Skeletal muscle satellite cell (primary cell): ENCODE data around the gene ACADM. TPM values are rescaled to one million over a fixed set of nuclear protein-coding genes. Genes with fewer than 3 reads are reported as not detected.
"Not testable (repeated sequence)": the region's sequence is repeated elsewhere in the genome, so short reads cannot be mapped to it uniquely, and the experiment has no call there.

Source experiments
- H3K27me3 ChIP-seq: 2 replicates; pipeline ENCODE4 v1.7.0; 2013; ENCODE audit warnings: low read length; ENCODE audit not compliant: control insufficient read depth, insufficient read depth
- H3K36me3 ChIP-seq: 2 replicates; pipeline ENCODE4 v1.7.0; 2013; ENCODE audit warnings: mild to moderate bottlenecking, control low read depth, low read length; ENCODE audit not compliant: insufficient read depth
- H3K4me1 ChIP-seq: 2 replicates; pipeline ENCODE4 v1.7.0; 2013; ENCODE audit warnings: low read length; ENCODE audit not compliant: control insufficient read depth, insufficient read depth
- H3K4me2 ChIP-seq: 2 replicates; pipeline ENCODE4 v1.7.0; 2013; ENCODE audit warnings: mild to moderate bottlenecking, low read length
- H3K4me3 ChIP-seq: 2 replicates; pipeline ENCODE4 v1.7.0; 2013; ENCODE audit warnings: low read length
- H3K9ac ChIP-seq: 2 replicates; pipeline ENCODE4 v1.7.0; 2013; ENCODE audit warnings: mild to moderate bottlenecking, low read depth, low read length, moderate library complexity
- H3K9me3 ChIP-seq: replicated peaks from 2 replicates; pipeline ENCODE4 v1.7.0; 2013; ENCODE audit warnings: mild to moderate bottlenecking, control low read depth, low read length
- total RNA-seq: library from RNA; depleted of rRNA; stranded (reverse); fragments of >200 nt; gene quantifications from 2 replicates; pipeline ENCODE4 v1.2.3, GENCODE V29; 2012; rRNA removed

The ACADM gene
- 26.4 and 27.9 TPM in 2 replicates for total RNA-seq

- Histone ChIP-seq H3K27me3 (no peaks in the 10 kb centered on the region), H3K4me1 (peaks cover 11% of the 10 kb centered on the region), H3K4me2 (peak within 1 kb of the TSS; percentile 80), H3K9me3 (no peaks in the 10 kb centered on the region), H3K9ac (peak within 1 kb of the TSS; percentile 92), H3K4me3 (peak within 1 kb of the TSS; percentile 95), H3K36me3 (no peaks in the 10 kb centered on the region)
These were observed at the start of gene ACADM for GRCh38 chr1:75724472-75725022. TSS of gene ACADM (plus strand) at chr1:75724709. CDS start at chr1:75724788, 79 bp downstream.

GRCh38 chr1:75677443-75677842 is 47.1 kb upstream of the ACADM start:
- Histone ChIP-seq H3K4me3 (no peak overlapping the region), H3K9me3 (no peaks in the 10 kb centered on the region), H3K9ac (no peak overlapping the region), H3K27me3 (peaks cover 5% of the 10 kb centered on the region), H3K4me1 (peaks cover 7% of the 10 kb centered on the region), H3K4me2 (no peak overlapping the region), H3K36me3 (no peaks in the 10 kb centered on the region)

- H3K9me3 ChIP-seq, H3K4me3 ChIP-seq, H3K4me2 ChIP-seq, H3K27me3 ChIP-seq, H3K4me1 ChIP-seq, H3K9ac ChIP-seq, H3K36me3 ChIP-seq: not testable (repeated sequence)
These were observed 46.5 kb upstream of the ACADM start for GRCh38 chr1:75677964-75678363.

DNA sequence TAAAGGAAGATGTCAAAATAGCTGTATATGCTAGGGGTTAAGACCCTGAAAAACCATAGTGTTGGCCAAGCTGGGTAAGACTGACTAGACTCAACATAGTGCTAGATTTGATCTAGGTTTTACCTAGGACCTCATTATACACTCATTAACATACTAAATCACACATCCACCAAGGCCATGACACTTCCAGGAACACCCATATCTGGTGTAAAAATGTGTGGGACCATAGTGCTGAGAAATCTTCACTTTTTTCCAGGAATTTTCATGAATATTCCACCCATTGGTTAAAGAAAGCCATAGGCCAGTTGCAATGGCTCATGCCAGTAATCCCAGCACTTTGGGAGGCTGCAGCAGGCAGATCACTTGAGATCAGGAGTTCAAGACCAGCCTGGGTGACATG is 34.0 kb upstream of the ACADM start:
- H3K4me2 ChIP-seq, result no peak overlapping the region
- H3K9me3 ChIP-seq, result no peaks in the 10 kb centered on the region
- H3K36me3 ChIP-seq, result no peaks in the 10 kb centered on the region
- H3K27me3 ChIP-seq, result no peaks in the 10 kb centered on the region
- no peaks in the 10 kb centered on the region for H3K4me1 ChIP-seq
- H3K9ac ChIP-seq, result no peak overlapping the region
- no peak overlapping the region for H3K4me3 ChIP-seq

GRCh38 chr1:75693551-75693950 is 31.0 kb upstream of the ACADM start:
- no peaks in the 10 kb centered on the region for H3K36me3 ChIP-seq

GRCh38 chr1:75696000-75696399 is 28.5 kb upstream of the ACADM start:
- H3K9me3 ChIP-seq, result no peaks in the 10 kb centered on the region
- H3K4me2 ChIP-seq, result no peak overlapping the region
- H3K4me3 ChIP-seq, result no peak overlapping the region
- no peak overlapping the region for H3K9ac ChIP-seq
- H3K27me3 ChIP-seq, result peaks cover 2% of the 10 kb centered on the region
- H3K4me1 ChIP-seq, result no peaks in the 10 kb centered on the region
- H3K36me3 ChIP-seq, result no peaks in the 10 kb centered on the region

More at GRCh38 chr1:75693551-75693950, 31.0 kb upstream of the ACADM start:
- H3K4me1 ChIP-seq, result no peaks in the 10 kb centered on the region
- no peak overlapping the region for H3K9ac ChIP-seq
- no peak overlapping the region for H3K4me3 ChIP-seq
- no peaks in the 10 kb centered on the region for H3K9me3 ChIP-seq
- H3K4me2 ChIP-seq, result no peak overlapping the region
- H3K27me3 ChIP-seq, result peaks cover 2% of the 10 kb centered on the region

DNA sequence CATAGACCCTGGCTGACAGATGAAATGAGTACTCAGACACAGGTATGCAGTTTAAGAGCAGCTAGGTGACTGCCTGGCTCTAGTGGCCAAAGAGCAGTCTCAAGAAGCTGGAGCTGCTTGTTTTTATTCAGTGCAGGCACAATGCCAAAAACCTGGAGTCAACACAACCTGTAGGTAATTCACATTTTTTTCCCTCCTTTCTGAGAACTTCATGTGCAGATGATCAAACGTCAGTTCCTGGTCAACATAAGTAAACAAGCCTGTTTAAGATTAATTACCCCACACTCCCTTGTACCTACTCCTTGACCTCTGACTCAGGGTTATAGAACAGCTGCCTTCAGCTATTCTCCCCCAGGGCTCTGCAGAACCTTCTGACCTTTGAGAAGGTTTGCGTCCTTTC is 17.3 kb upstream of the ACADM start:
- H3K36me3 ChIP-seq, result no peaks in the 10 kb centered on the region
- no peaks in the 10 kb centered on the region for H3K4me1 ChIP-seq
- no peak overlapping the region for H3K4me2 ChIP-seq

GRCh38 chr1:75708910-75709309 is 15.6 kb upstream of the ACADM start:
- H3K4me3 ChIP-seq, result no peak overlapping the region
- no peaks in the 10 kb centered on the region for H3K4me1 ChIP-seq
- no peaks in the 10 kb centered on the region for H3K36me3 ChIP-seq
- H3K27me3 ChIP-seq, result peaks cover 11% of the 10 kb centered on the region
- no peak overlapping the region for H3K4me2 ChIP-seq
- H3K9me3 ChIP-seq, result no peaks in the 10 kb centered on the region
- H3K9ac ChIP-seq, result no peak overlapping the region

More for the DNA sequence above, 17.3 kb upstream of the ACADM start:
- Histone ChIP-seq H3K4me3 (no peak overlapping the region), H3K9me3 (no peaks in the 10 kb centered on the region), H3K27me3 (peaks cover 11% of the 10 kb centered on the region), H3K9ac (no peak overlapping the region)

DNA sequence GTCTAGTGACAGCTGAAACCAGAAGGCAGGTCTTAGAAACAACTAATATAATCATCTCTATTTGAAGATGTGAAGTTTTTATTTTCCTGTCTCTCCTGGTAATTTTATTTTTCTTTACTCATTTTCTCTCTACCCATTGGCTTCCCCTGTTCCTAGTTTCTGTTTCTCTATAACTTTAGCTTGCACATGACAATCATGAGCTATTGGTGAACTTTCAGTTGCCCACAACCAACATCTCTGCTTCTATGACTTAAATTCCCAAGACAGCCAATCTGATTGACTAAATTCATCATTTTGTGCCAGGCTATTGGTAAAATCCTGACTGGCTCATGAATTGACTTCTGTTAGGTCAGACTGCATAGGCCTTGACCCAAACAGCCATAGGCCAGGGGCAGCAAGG is 13.7 kb upstream of the ACADM start:
- H3K9ac ChIP-seq, result no peak overlapping the region
- no peaks in the 10 kb centered on the region for H3K4me1 ChIP-seq

DNA sequence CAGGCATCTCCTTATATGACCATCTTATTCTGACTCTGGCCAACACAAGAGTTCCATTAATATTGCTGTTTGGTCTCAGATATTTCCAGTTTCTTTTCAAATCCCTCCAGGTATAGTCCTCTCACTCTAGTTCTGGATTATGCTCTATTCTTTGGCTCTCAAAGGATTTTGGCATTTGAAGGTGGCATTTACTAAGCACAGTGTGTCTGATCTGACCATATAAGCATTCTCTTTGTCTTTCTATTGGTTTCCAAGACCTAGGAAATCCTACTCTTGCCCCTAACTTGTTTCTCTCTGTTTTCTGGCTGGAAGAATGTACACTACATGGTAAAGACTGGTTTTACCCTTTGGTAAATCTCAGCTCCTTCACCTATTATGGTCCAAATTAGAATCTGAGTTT is 12.7 kb upstream of the ACADM start:
- no peaks in the 10 kb centered on the region for H3K36me3 ChIP-seq
- no peaks in the 10 kb centered on the region for H3K4me1 ChIP-seq
- H3K9ac ChIP-seq, result no peak overlapping the region
- H3K4me3 ChIP-seq, result no peak overlapping the region
- H3K4me2 ChIP-seq, result no peak overlapping the region
- H3K9me3 ChIP-seq, result no peaks in the 10 kb centered on the region
- H3K27me3 ChIP-seq, result peaks cover 11% of the 10 kb centered on the region

More for the DNA sequence above, 13.7 kb upstream of the ACADM start:
- no peaks in the 10 kb centered on the region for H3K36me3 ChIP-seq
- no peak overlapping the region for H3K4me3 ChIP-seq
- peaks cover 11% of the 10 kb centered on the region for H3K27me3 ChIP-seq
- H3K9me3 ChIP-seq, result no peaks in the 10 kb centered on the region
- no peak overlapping the region for H3K4me2 ChIP-seq

- Histone ChIP-seq H3K9ac (no peak overlapping the region), H3K4me1 (no peaks in the 10 kb centered on the region), H3K9me3 (no peaks in the 10 kb centered on the region), H3K4me2 (no peak overlapping the region), H3K27me3 (peaks cover 11% of the 10 kb centered on the region), H3K36me3 (no peaks in the 10 kb centered on the region), H3K4me3 (no peak overlapping the region)
These were observed 12.2 kb upstream of the ACADM start for GRCh38 chr1:75712306-75712705.

- H3K4me1 ChIP-seq, result no peaks in the 10 kb centered on the region
These were observed 4.7 kb upstream of the ACADM start for GRCh38 chr1:75719810-75720209.

More at GRCh38 chr1:75719810-75720209, 4.7 kb upstream of the ACADM start:
- Histone ChIP-seq H3K27me3 (no peaks in the 10 kb centered on the region), H3K9ac (no peak overlapping the region), H3K36me3 (no peaks in the 10 kb centered on the region), H3K9me3 (no peaks in the 10 kb centered on the region), H3K4me2 (no peak overlapping the region), H3K4me3 (no peak overlapping the region)
